H1 (cell line): ENCODE results near the gene MEGF11. TPM values are rescaled to one million over a fixed set of nuclear protein-coding genes. Genes with fewer than 3 reads are reported as not detected.

ENCODE experiments used
- KDM4A ChIP-seq: IDR thresholded peaks from one replicate; pipeline ENCODE4 v1.7.1; 2012; ENCODE audit warnings: low read depth, mild to moderate bottlenecking, moderate library complexity, low read length, inconsistent platforms; ENCODE audit not compliant: severe bottlenecking
- USF2 ChIP-seq: IDR thresholded peaks from 2 replicates; pipeline ENCODE4 v1.6.1; 2011; ENCODE audit warnings: low read length, improper control_type of control experiment
- polyA plus RNA-seq, 7 experiments: library from polyadenylated mRNA; depleted of rRNA in 3 of 7; stranded (reverse) in 5 of 7; unstranded in 2 of 7; fragments of >200 nt in 5 of 7; fragments of 200-250 nt in 2 of 7; gene quantifications; 1 replicate in 5 of 7; 2 replicates in 1 of 7; 4 replicates in 1 of 7; pipeline versions ENCODE4 v1.2.1 to v1.2.3, GENCODE V29; 2011 to 2013; ENCODE audit warnings: missing spikeins in 2 of 7, mixed read lengths in 2 of 7
- total RNA-seq: library from RNA; stranded (reverse); fragmentation: NEBNext Ultra II Directional; extraction: Animal tissue kit (Norgen Biotek cat#: 25700); gene quantifications from 2 replicates; pipeline ENCODE4 v1.2.1, GENCODE V29; 2021

Gene MEGF11
- total and polyA plus RNA-seq, 2 of the 8 experiments (the other 6 are each of a cell fraction or from before 2014, with no cell fraction given) = 4.4 to 4.8 TPM

GRCh38 chr15:65939901-65940617 is 313.5 kb downstream of the MEGF11 start (continued):
- TF ChIP-seq USF2 (no peak), KDM4A (no peak)
